GM12865 (cell line): ENCODE measurements around the gene INSYN2A.

Experiments used
- DNase-seq: peaks from one replicate; pipeline ENCODE4 v3.0.0; 2010; ENCODE audit warnings: low read depth
- H3K4me3 ChIP-seq: 2 replicates; pipeline ENCODE4 v1.5.1; 2011; ENCODE audit warnings: mild to moderate bottlenecking, low read depth, low read length, control low read depth
- CTCF ChIP-seq: IDR thresholded peaks from 2 replicates; pipeline ENCODE4 v1.5.1; 2011; ENCODE audit warnings: low read length, control low read depth, low read depth, inconsistent platforms; ENCODE audit not compliant: insufficient read depth; ENCODE audit errors: missing control alignments

The INSYN2A gene

GRCh38 chr10:127158662-127159061 is 37.7 kb downstream of the INSYN2A start:
- TF ChIP-seq CTCF, result no peak
- no peak overlapping the region for H3K4me3 ChIP-seq
- DNase-seq, result no peak

- no peak for DNase-seq
- TF ChIP-seq CTCF, result no peak
- no peak overlapping the region for H3K4me3 ChIP-seq
Observed at GRCh38 chr10:127157506-127158200, 38.7 kb downstream of the INSYN2A start.

GRCh38 chr10:127157089-127157488 is 39.3 kb downstream of the INSYN2A start:
- TF ChIP-seq CTCF, result no peak
- no peak for DNase-seq
- no peak overlapping the region for H3K4me3 ChIP-seq

DNA sequence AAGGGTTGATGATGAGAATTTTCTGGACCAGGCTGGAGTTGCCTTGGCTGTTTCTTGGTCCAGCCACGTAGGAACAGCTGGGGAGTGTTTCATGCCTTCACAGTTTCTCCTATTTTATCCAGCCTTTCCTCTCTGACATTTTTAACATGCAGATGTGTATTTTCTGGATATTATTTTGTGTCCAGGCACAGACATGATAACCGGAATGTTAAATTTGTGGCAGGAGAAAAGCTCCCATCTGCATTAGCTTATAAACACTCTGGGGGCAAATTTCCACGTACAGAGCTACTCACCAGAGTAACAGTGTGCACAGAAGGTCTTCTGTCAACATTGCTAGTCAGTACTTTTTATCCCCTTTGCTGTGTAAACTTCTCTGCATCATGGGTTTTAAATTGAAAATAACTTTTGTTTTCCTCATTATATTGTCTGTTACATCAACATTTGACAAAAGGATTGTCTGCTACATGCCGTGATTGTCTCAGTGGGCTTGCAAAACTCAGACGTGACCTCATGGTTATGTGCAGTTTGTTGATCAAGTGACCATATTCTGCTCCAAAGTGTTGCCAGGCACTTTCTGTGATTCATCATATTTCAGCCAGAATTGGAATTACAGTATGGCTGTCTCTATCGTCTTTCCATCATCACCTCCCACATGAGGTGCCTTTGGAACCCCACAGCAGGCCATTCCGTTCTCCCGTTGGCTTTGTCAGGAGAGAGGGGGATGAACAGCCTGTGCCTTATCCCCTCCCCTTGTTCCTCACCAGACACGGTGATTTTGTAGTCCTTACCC is 41.4 kb downstream of the INSYN2A start:
- no peak for TF ChIP-seq CTCF
- H3K4me3 ChIP-seq, result no peak overlapping the region
- no peak for DNase-seq

DNA sequence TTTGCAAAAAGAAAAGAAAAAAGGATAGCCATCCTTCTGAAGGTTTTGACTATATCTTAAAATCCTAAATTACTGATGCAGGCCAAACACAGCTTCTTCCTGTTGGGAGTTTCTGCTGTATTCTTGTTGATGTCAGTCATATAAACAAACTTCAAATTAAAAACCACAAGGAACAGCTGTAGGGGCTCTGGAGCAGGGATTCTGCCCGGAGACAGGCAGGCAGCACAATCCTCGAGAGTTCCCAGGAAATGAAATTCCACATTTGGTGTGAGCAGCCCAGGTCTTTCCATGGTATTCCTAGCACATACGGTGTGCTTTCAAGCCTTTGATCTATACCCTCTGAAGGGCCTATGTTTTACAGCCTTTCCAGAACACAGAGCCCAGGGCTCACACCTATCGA is 43.2 kb downstream of the INSYN2A start:
- no peak for DNase-seq
- TF ChIP-seq CTCF, result no peak
- H3K4me3 ChIP-seq, result no peak overlapping the region

- H3K4me3 ChIP-seq, result no peak overlapping the region
- no peak for TF ChIP-seq CTCF
- no peak for DNase-seq
Observed at GRCh38 chr10:127151981-127152699, 44.3 kb downstream of the INSYN2A start.
